OCI-LY1 (cell line): ENCODE data around the gene ITPRID2.
"Not testable (repeated sequence)": the region's sequence is repeated elsewhere in the genome, so short reads cannot be mapped to it uniquely, and the experiment has no call there.

Experiments
- H2AFZ ChIP-seq: fragments of 200-600 bp; sonication (generic), shearing (Covaris generic); 2 replicates; pipeline ENCODE4 v1.6.0; 2014; ENCODE audit warnings: antibody characterized with exemption, mild to moderate bottlenecking, low read length
- H3F3A ChIP-seq: fragments of 200-600 bp; sonication (generic), shearing (Covaris generic); 2 replicates; pipeline ENCODE4 v1.6.0; 2014; ENCODE audit warnings: mild to moderate bottlenecking, antibody characterized with exemption, low read length, moderate library complexity; ENCODE audit not compliant: insufficient read depth
- H3K27ac ChIP-seq: fragments of 200-600 bp; sonication (generic); 2 replicates; pipeline ENCODE4 v1.5.1; 2014; ENCODE audit warnings: low read length, mixed run types, mild to moderate bottlenecking, low read depth; ENCODE audit not compliant: poor library complexity, severe bottlenecking
- H3K27me3 ChIP-seq: fragments of 200-600 bp; sonication (generic); 2 replicates; pipeline ENCODE4 v1.6.0; 2014; ENCODE audit warnings: antibody characterized with exemption, mild to moderate bottlenecking, low read length, moderate library complexity; ENCODE audit not compliant: insufficient read depth
- H3K36me3 ChIP-seq: fragments of 200-600 bp; sonication (generic); 2 replicates; pipeline ENCODE4 v1.6.1; 2014; ENCODE audit warnings: mild to moderate bottlenecking, antibody characterized with exemption, low read length, moderate library complexity, mixed read lengths; ENCODE audit not compliant: insufficient read depth
- H3K4me1 ChIP-seq: fragments of 200-600 bp; sonication (generic); 2 replicates; pipeline ENCODE4 v1.5.1; 2014; ENCODE audit warnings: mild to moderate bottlenecking, low read length, moderate library complexity; ENCODE audit not compliant: insufficient read depth, severe bottlenecking
- H3K4me2 ChIP-seq: fragments of 200-600 bp; sonication (generic), shearing (Covaris generic); 2 replicates; pipeline ENCODE4 v1.6.1; 2014; ENCODE audit warnings: low read length
- H3K4me3 ChIP-seq: fragments of 200-600 bp; sonication (generic); 2 replicates; pipeline ENCODE4 v1.5.1; 2014; ENCODE audit warnings: low read length, low read depth, mild to moderate bottlenecking, mixed read lengths; ENCODE audit not compliant: poor library complexity, severe bottlenecking
- H3K79me2 ChIP-seq: fragments of 200-600 bp; shearing (Covaris generic); 2 replicates; pipeline ENCODE4 v1.6.1; 2016; ENCODE audit warnings: mixed run types, low read length, mixed read lengths; ENCODE audit not compliant: insufficient read depth
- H3K9ac ChIP-seq: fragments of 200-600 bp; sonication (generic), shearing (Covaris generic); 2 replicates; pipeline ENCODE4 v1.6.1; 2014; ENCODE audit warnings: mild to moderate bottlenecking, low read length, mixed read lengths
- H3K9me2 ChIP-seq: fragments of 200-600 bp; sonication (generic), shearing (Covaris generic); 2 replicates; pipeline ENCODE4 v1.6.1; 2014; ENCODE audit warnings: low read depth, mild to moderate bottlenecking, low read length, mixed read lengths
- H3K9me3 ChIP-seq: fragments of 200-600 bp; shearing (Covaris generic); 2 replicates; pipeline ENCODE4 v1.6.1; 2014; ENCODE audit warnings: low read length, mixed read lengths
- H4K20me1 ChIP-seq: fragments of 200-600 bp; sonication (generic), shearing (Covaris generic); 2 replicates; pipeline ENCODE4 v1.6.0; 2016; ENCODE audit warnings: mild to moderate bottlenecking, low read length; ENCODE audit not compliant: insufficient read depth
- EZH2 ChIP-seq: fragments of 200-600 bp; sonication (generic), shearing (Covaris generic); IDR thresholded peaks from 2 replicates; pipeline ENCODE4 v1.8.0; 2017; ENCODE audit warnings: borderline replicate concordance, mixed run types, mild to moderate bottlenecking, antibody characterized with exemption, low read length, moderate library complexity, mixed read lengths
- TF ChIP-seq, protein P1 (sequence below): fragments of 200-600 bp; sonication (generic), shearing (Covaris generic); IDR thresholded peaks from 2 replicates; pipeline ENCODE4 v1.5.1; 2017; ENCODE audit warnings: mild to moderate bottlenecking, antibody characterized with exemption, low read length, moderate library complexity, mixed read lengths

The ITPRID2 gene

GRCh38 chr2:181953881-181954537, 62.5 kb downstream of the ITPRID2 start:
- TF ChIP-seq, protein P1, sequence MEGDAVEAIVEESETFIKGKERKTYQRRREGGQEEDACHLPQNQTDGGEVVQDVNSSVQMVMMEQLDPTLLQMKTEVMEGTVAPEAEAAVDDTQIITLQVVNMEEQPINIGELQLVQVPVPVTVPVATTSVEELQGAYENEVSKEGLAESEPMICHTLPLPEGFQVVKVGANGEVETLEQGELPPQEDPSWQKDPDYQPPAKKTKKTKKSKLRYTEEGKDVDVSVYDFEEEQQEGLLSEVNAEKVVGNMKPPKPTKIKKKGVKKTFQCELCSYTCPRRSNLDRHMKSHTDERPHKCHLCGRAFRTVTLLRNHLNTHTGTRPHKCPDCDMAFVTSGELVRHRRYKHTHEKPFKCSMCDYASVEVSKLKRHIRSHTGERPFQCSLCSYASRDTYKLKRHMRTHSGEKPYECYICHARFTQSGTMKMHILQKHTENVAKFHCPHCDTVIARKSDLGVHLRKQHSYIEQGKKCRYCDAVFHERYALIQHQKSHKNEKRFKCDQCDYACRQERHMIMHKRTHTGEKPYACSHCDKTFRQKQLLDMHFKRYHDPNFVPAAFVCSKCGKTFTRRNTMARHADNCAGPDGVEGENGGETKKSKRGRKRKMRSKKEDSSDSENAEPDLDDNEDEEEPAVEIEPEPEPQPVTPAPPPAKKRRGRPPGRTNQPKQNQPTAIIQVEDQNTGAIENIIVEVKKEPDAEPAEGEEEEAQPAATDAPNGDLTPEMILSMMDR, result peak; percentile 73
- no peak for TF ChIP-seq EZH2
- Histone ChIP-seq H3K9me3 (no peaks in the 10 kb centered on the region), H3K9ac (peak overlapping the region; percentile 21; the same call in 1 of the 2 replicates), H3K4me3 (peak overlapping the region; percentile 57), H3K27ac (no peak overlapping the region), H3K36me3 (no peaks in the 10 kb centered on the region), H3F3A (no peaks in the 10 kb centered on the region), H2AFZ (0 out of 2 replicates have a peak overlapping the region, but pooled peaks have one; percentile 11), H3K4me2 (peak overlapping the region; percentile 64), H3K27me3 (no peaks in the 10 kb centered on the region), H3K9me2 (no peaks in the 10 kb centered on the region), H4K20me1 (no peaks in the 10 kb centered on the region), H3K79me2 (no peaks in the 10 kb centered on the region), H3K4me1 (peaks cover 6% of the 10 kb centered on the region)

DNA sequence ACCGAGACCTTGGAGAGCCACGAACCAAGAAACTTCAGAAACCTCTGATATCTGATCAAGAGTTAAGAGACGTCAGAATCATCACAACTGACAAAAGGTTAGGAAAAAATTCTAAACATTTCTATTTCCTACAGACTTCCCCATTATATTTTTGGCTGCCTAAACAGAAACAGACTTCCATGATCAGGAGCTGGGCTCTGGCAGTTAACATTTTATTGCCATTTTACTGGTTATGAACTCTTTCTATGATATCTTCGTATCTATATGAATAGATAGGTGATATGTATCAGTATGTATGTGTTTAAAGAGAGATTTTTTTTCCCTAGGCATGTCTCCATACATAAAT, 63.0 kb downstream of the ITPRID2 start:
- Histone ChIP-seq H4K20me1 (no peaks in the 10 kb centered on the region), H3F3A (no peaks in the 10 kb centered on the region), H3K9me3 (no peaks in the 10 kb centered on the region), H3K27ac (no peak overlapping the region), H3K4me2 (peak overlapping the region; percentile 64), H3K9ac (peak overlapping the region; percentile 21; the same call in 1 of the 2 replicates), H3K36me3 (no peaks in the 10 kb centered on the region), H3K4me3 (peak overlapping the region; percentile 57), H2AFZ (0 out of 2 replicates have a peak overlapping the region, but pooled peaks have one; percentile 11), H3K79me2 (no peaks in the 10 kb centered on the region), H3K4me1 (peaks cover 6% of the 10 kb centered on the region), H3K9me2 (no peaks in the 10 kb centered on the region), H3K27me3 (no peaks in the 10 kb centered on the region)
- TF ChIP-seq EZH2, result no peak
- TF ChIP-seq, protein P1, result no peak

- Histone ChIP-seq H3K9me3 (no peaks in the 10 kb centered on the region), H3K9me2 (no peaks in the 10 kb centered on the region), H3K4me1 (peaks cover 6% of the 10 kb centered on the region), H3K27me3 (no peaks in the 10 kb centered on the region), H3K4me2 (no peak overlapping the region), H4K20me1 (no peaks in the 10 kb centered on the region), H3K4me3 (no peak overlapping the region), H2AFZ (no peak overlapping the region), H3K36me3 (no peaks in the 10 kb centered on the region), H3K9ac (no peak overlapping the region), H3K79me2 (no peaks in the 10 kb centered on the region), H3K27ac (no peak overlapping the region), H3F3A (no peaks in the 10 kb centered on the region)
- no peak for TF ChIP-seq EZH2
- TF ChIP-seq, protein P1, result no peak
Observed at GRCh38 chr2:181955010-181955409, 63.5 kb downstream of the ITPRID2 start.

DNA sequence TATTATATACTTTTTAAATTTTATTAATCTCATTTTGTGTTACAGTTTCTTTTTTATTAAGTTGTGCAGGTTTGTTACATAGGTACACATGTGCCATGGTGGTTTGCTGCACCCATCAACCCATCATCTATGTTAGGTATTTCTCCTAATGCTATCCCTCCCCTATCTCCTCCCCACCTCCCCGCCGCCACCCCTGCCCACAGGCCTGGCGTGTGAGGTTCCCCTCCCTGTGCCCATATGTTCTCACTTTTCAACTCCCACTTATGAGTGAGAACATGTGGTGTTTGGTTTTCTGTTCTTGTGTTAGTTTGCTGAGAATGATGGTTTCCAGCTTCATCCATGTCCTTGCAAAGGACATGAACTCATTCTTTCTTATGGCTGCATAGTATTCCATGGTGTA, 64.3 kb downstream of the ITPRID2 start:
- not testable (repeated sequence) for H3K27ac ChIP-seq, H3K4me1 ChIP-seq, H3F3A ChIP-seq, H3K9me2 ChIP-seq, H3K36me3 ChIP-seq, H3K79me2 ChIP-seq, H3K9ac ChIP-seq, H3K4me2 ChIP-seq, H2AFZ ChIP-seq, H4K20me1 ChIP-seq, H3K9me3 ChIP-seq, H3K4me3 ChIP-seq, H3K27me3 ChIP-seq
